ENCODE measurements around the gene SKIC8. TPM values are rescaled to one million over a fixed set of nuclear protein-coding genes. Genes with fewer than 3 reads are reported as not detected.

Gene SKIC8
- total and polyA plus RNA-seq, 2 experiments from 2014 or later: 60.6 to 70.2 TPM

DNA sequence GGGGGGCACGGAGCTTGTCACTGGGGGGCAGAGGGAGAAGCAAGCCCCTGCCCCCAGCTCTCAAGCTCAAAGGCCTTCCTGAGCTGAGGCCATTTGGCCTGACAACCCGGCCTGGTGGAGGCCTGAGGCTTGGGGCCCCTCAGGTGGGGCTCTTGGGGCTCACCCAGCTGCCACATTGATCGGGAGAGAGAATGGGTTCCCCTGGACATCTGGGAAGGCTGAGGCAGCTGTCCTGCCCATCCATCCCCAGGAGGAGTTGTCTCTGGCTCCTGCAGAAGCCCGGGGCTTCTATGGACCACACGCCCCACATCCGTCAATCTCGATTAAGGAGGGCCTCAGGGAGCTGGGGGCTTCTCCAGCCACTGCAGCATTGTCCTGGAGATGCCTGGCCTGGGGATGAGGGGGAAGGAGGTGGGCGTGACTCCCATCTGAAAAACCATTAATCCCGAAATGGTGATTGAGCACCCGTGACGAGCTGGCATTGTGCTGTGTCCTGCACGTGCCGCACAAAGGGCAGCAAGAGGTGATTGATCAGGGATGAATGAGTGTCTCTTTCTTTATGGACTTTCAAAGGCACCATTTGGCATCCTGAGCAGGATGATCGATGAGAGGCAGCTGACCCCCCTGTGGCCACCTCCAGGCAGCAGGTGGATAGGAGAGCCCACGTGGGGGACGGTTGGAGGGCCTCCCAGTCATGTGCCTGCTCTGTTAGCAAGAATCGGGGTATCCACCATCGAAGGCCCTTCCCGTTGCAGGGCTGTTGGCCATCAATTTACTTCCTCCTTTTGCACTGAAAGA is 23.5 kb upstream of the SKIC8 start:
- no peak overlapping the region for H2AFZ ChIP-seq

GRCh38 chr15:78322243-78322642 is 22.8 kb upstream of the SKIC8 start:
- Histone ChIP-seq H3K4me3 (no peak overlapping the region), H3K4me2 (no peak overlapping the region), H3K27me3 (no peaks in the 10 kb centered on the region), H2AFZ (no peak overlapping the region), H3K9me3 (ENCODE audit: low read depth) (no peaks in the 10 kb centered on the region), H3K4me1 (ENCODE audit: insufficient read depth) (peaks cover 15% of the 10 kb centered on the region), H3K79me2 (no peaks in the 10 kb centered on the region), H3K36me3 (replicated peaks; ENCODE audit: insufficient read depth, low read depth) (no peaks in the 10 kb centered on the region), H3K27ac (no peak overlapping the region), H3K9me2 (replicated peaks; ENCODE audit: insufficient read depth) (no peaks in the 10 kb centered on the region), H4K20me1 (ENCODE audit: insufficient read depth, poor library complexity, severe bottlenecking) (no peaks in the 10 kb centered on the region)
- TF ChIP-seq, protein P1, sequence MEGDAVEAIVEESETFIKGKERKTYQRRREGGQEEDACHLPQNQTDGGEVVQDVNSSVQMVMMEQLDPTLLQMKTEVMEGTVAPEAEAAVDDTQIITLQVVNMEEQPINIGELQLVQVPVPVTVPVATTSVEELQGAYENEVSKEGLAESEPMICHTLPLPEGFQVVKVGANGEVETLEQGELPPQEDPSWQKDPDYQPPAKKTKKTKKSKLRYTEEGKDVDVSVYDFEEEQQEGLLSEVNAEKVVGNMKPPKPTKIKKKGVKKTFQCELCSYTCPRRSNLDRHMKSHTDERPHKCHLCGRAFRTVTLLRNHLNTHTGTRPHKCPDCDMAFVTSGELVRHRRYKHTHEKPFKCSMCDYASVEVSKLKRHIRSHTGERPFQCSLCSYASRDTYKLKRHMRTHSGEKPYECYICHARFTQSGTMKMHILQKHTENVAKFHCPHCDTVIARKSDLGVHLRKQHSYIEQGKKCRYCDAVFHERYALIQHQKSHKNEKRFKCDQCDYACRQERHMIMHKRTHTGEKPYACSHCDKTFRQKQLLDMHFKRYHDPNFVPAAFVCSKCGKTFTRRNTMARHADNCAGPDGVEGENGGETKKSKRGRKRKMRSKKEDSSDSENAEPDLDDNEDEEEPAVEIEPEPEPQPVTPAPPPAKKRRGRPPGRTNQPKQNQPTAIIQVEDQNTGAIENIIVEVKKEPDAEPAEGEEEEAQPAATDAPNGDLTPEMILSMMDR (IDR thresholded peaks at IDR 0.05; ENCODE audit: poor library complexity): no peak
- no peak for TF ChIP-seq EZH2phosphoT487 (IDR thresholded peaks at IDR 0.05; ENCODE audit: low read depth, severe bottlenecking, unreplicated experiment)
- no peak for TF ChIP-seq EZH2 (IDR thresholded peaks at IDR 0.05; ENCODE audit: borderline replicate concordance)
- WGBS (ENCODE audit: low lambda C conversion rate, missing lambda C conversion rate): 46% methylated on average over 15 of the region's 15 CpGs
- DNase-seq (ENCODE audit: low spot score): no peak

More for the DNA sequence above, 23.5 kb upstream of the SKIC8 start:
- Histone ChIP-seq H3K36me3 (replicated peaks; ENCODE audit: insufficient read depth, low read depth) (no peaks in the 10 kb centered on the region), H3K4me2 (no peak overlapping the region), H4K20me1 (ENCODE audit: insufficient read depth, poor library complexity, severe bottlenecking) (no peaks in the 10 kb centered on the region), H3K4me3 (no peak overlapping the region), H3K27me3 (no peaks in the 10 kb centered on the region), H3K79me2 (no peaks in the 10 kb centered on the region), H3K9me2 (replicated peaks; ENCODE audit: insufficient read depth) (no peaks in the 10 kb centered on the region), H3K9me3 (ENCODE audit: low read depth) (no peaks in the 10 kb centered on the region), H3K4me1 (ENCODE audit: insufficient read depth) (peaks cover 15% of the 10 kb centered on the region), H3K27ac (no peak overlapping the region)
- DNase-seq (ENCODE audit: low spot score): no peak
- no peak for TF ChIP-seq EZH2phosphoT487 (IDR thresholded peaks at IDR 0.05; ENCODE audit: low read depth, severe bottlenecking, unreplicated experiment)
- TF ChIP-seq, protein P1 (IDR thresholded peaks at IDR 0.05; ENCODE audit: poor library complexity): no peak
- TF ChIP-seq EZH2 (IDR thresholded peaks at IDR 0.05; ENCODE audit: borderline replicate concordance): no peak
- 93% methylated on average over 18 of the region's 19 CpGs for WGBS (ENCODE audit: low lambda C conversion rate, missing lambda C conversion rate)

GRCh38 chr15:78321786-78322185 is 22.4 kb upstream of the SKIC8 start:
- Histone ChIP-seq H2AFZ (no peak overlapping the region), H3K9me3 (ENCODE audit: low read depth) (no peaks in the 10 kb centered on the region), H3K36me3 (replicated peaks; ENCODE audit: insufficient read depth, low read depth) (no peaks in the 10 kb centered on the region), H3K79me2 (no peaks in the 10 kb centered on the region), H3K4me2 (no peak overlapping the region), H3K9me2 (replicated peaks; ENCODE audit: insufficient read depth) (no peaks in the 10 kb centered on the region), H3K4me1 (ENCODE audit: insufficient read depth) (peaks cover 20% of the 10 kb centered on the region), H3K4me3 (no peak overlapping the region), H3K27me3 (no peaks in the 10 kb centered on the region), H3K27ac (no peak overlapping the region), H4K20me1 (ENCODE audit: insufficient read depth, poor library complexity, severe bottlenecking) (no peaks in the 10 kb centered on the region)
- DNase-seq (ENCODE audit: low spot score): no peak
- 79% methylated on average over 4 of the region's 4 CpGs for WGBS (ENCODE audit: low lambda C conversion rate, missing lambda C conversion rate)
- TF ChIP-seq EZH2 (IDR thresholded peaks at IDR 0.05; ENCODE audit: borderline replicate concordance): no peak
- no peak for TF ChIP-seq EZH2phosphoT487 (IDR thresholded peaks at IDR 0.05; ENCODE audit: low read depth, severe bottlenecking, unreplicated experiment)
- TF ChIP-seq, protein P1 (IDR thresholded peaks at IDR 0.05; ENCODE audit: poor library complexity): no peak

Measured in hepatocyte (in vitro differentiated cells).